GM12865 (cell line): ENCODE measurements around the gene PTGES2.

ENCODE experiments used
- DNase-seq: peaks from one replicate; pipeline ENCODE4 v3.0.0; 2010; ENCODE audit warnings: low read depth
- H3K4me3 ChIP-seq: 2 replicates; pipeline ENCODE4 v1.5.1; 2011; ENCODE audit warnings: mild to moderate bottlenecking, low read depth, low read length, control low read depth
- TF ChIP-seq, protein P1 (sequence below): IDR thresholded peaks from 2 replicates; pipeline ENCODE4 v1.5.1; 2011; ENCODE audit warnings: low read length, control low read depth, low read depth, inconsistent platforms; ENCODE audit not compliant: insufficient read depth; ENCODE audit errors: missing control alignments

The PTGES2 gene

GRCh38 chr9:128167209-128167608, 39.7 kb upstream of the PTGES2 start:
- no peak for DNase-seq
- H3K4me3 ChIP-seq, result no peak overlapping the region
- TF ChIP-seq, protein P1, sequence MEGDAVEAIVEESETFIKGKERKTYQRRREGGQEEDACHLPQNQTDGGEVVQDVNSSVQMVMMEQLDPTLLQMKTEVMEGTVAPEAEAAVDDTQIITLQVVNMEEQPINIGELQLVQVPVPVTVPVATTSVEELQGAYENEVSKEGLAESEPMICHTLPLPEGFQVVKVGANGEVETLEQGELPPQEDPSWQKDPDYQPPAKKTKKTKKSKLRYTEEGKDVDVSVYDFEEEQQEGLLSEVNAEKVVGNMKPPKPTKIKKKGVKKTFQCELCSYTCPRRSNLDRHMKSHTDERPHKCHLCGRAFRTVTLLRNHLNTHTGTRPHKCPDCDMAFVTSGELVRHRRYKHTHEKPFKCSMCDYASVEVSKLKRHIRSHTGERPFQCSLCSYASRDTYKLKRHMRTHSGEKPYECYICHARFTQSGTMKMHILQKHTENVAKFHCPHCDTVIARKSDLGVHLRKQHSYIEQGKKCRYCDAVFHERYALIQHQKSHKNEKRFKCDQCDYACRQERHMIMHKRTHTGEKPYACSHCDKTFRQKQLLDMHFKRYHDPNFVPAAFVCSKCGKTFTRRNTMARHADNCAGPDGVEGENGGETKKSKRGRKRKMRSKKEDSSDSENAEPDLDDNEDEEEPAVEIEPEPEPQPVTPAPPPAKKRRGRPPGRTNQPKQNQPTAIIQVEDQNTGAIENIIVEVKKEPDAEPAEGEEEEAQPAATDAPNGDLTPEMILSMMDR, result no peak

GRCh38 chr9:128166169-128166568, 38.6 kb upstream of the PTGES2 start:
- H3K4me3 ChIP-seq, result no peak overlapping the region
- no peak for DNase-seq
- TF ChIP-seq, protein P1, result no peak

DNA sequence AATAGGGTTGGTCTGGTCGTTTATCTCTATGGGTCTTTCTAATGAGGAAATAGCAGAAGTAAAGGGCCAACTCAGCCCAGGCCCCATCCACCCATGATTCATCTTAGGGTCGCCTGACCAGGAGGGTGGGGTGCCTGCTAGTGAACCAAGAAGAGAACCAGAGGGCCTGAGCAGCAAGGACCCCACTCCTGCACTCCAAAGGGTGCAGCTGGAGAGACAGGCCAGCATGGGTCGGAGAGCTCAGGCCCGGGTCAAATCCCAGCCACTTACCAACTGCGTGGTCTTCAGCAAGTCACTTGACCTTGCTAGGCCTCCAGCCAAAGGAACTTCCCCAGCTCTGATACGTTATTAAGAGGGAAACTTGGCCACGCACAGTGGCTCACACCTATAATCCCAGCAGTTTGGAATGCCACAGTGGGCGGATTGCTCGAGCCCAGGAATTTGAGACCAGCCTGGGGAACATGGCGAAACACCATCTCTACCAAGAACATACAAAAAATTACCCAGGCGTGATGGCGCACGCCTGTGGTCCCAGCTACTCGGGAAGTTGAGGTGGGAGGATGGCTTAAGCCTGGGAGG, 36.9 kb upstream of the PTGES2 start:
- no peak overlapping the region for H3K4me3 ChIP-seq
- TF ChIP-seq, protein P1, result no peak
- no peak for DNase-seq

- TF ChIP-seq, protein P1, result no peak
- no peak for DNase-seq
- H3K4me3 ChIP-seq, result no peak overlapping the region
Measured at GRCh38 chr9:128163523-128164306, 36.2 kb upstream of the PTGES2 start.

DNA sequence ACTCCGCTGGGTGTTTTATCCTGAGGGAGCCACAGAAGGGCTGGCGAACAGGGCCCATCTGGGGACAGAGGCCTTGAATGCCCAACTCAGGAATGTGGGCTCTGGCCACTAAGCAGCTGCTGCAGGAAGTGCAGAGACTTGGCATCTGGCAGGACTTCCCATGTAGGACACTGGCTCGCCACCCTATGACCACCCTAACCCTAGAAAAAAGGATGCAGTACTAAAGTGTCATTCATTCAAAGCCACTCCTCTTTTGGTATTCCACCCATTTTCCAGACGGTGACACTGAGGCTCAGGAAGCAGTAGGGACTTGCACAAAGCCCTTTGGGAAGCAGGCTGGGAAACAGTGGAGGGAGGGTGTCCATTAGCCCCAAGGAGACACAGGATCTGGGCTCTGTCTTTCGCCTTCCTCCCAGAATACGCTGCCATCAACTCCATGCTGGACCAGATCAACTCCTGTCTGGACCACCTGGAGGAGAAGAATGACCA, 35.5 kb upstream of the PTGES2 start:
- TF ChIP-seq, protein P1, result no peak
- no peak overlapping the region for H3K4me3 ChIP-seq
- DNase-seq, result no peak

DNA sequence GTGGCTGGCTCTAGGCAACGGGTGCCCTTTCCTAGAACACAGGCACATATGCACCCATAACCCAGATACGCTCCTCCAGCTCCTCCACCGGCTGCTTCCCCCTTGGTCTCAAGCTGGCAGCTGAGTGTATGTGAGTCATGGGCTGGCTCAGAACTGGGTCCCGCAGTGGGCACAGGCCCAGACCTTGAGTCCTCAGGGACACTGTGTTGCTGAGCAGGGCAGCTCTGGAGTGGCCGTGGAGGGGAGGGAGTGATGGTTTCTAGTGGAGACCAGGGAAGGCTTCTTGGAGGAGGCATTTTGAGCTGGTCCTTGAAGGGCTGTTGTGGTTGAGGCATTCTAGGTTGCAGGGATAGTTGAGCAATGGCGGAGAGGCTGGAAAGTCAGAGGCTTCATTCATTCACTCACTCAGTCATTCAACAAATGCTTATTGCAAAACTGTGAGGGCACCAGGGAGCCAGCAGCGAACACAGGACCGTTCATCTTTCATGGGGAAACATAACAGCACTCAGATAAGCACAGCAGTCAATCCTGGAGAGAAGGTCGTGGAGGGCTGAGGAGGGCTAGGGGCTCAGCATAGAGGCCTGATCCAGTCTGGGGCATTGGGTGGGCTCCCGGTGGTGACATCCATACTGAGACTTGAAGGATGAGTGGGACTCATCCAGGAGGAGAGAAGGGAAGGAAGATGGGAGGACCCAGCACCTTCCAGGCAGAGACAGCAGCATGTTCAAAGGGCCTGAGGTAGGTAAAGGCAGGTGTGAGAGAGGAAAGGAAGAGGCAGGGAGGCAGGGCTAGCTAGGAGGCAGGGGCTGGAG, 34.9 kb upstream of the PTGES2 start:
- no peak overlapping the region for H3K4me3 ChIP-seq
- TF ChIP-seq, protein P1, result no peak
- no peak for DNase-seq
